ENCODE results near the gene INSC.

GRCh38 chr11:15146271-15147003, 31.7 kb downstream of the INSC start:
- TF ChIP-seq EZH2 (IDR thresholded peaks at IDR 0.05; ENCODE audit: insufficient read depth, poor library complexity, severe bottlenecking): no peak
- TF ChIP-seq EZH2phosphoT487 (IDR thresholded peaks at IDR 0.05; ENCODE audit: insufficient read depth, low read depth): no peak

Data from GM23248 (cell line).